ENCODE data around the gene CDK19.

- TF ChIP-seq CTCF (conservative IDR thresholded peaks at IDR 0.05), result no peak
- no peak for TF ChIP-seq ZFX (IDR thresholded peaks at IDR 0.05)
Observed at GRCh38 chr6:110705543-110705942, 109.7 kb downstream of the CDK19 start.

All from C4-2B (cell line).